ENCODE results near the gene MYH9. TPM values are rescaled to one million over a fixed set of nuclear protein-coding genes. Genes with fewer than 3 reads are reported as not detected.
A peak's percentile ranks its signal among the peaks of the same experiment; 100 is the strongest.

Gene MYH9
- total RNA-seq, 1 donor from 2014 or later: 32.2 TPM

DNA sequence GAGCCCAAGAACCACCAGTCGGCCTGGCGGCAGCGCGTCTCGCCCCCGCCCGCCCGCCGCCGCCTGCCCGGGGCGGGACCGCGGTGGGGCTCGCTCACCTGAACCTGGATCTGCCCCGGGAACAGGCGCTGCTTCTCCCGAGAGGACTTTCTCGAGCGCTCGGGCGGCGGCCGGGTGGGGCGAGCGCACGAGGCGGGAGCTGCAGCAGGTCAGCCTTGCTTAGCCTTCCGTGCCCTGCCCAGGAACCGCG lies 133 bp downstream of the MYH9 start:
- DNase-seq (ENCODE audit: low spot score in 2 of 2): no peak

DNA sequence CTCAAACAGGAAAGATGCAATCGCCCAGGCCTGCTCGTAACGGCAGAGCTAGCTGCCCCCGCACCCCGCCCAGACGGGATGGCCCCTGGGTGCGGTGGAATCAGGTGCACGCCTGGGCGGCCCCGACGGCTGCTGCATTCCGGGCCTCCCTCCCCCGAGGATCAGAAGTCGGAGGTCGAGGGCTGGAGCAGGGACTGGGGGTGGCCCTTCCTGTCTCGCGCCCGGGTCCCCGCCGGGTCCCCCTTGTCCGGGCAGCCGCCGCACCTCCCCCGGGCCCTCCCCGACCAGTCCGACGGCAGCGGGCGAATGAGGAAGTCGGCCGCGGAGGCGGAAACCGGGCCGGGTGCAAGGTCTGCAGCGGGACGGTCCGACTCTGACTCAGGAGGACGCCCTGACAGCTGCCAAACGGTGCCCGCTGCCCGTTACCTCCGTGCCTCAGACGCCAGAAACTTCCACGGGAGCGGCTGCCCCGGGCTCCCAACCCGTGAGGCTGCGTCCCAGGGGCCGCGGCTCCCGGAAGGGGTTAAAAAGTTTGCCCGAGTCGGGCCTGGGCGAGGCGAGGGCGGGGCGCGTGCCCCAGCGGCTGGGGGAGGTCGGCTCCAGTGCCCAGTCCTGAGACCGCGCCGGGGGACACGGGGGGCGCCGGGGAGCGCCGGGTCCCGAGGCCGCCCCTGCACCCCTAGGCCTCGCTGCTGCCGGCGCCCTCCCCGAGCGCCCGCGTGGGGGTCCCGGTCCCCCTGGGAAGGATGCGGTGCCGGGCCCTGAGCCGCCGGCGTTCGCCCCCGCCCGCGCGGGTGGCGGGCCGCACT lies 663 bp downstream of the MYH9 start:
- FAIRE-seq: no peak
- DNase-seq (ENCODE audit: low spot score in 2 of 2): peak in 1 of 2 donors; percentile 66

More for the DNA sequence above, 133 bp downstream of the MYH9 start:
- no peak for FAIRE-seq

DNA sequence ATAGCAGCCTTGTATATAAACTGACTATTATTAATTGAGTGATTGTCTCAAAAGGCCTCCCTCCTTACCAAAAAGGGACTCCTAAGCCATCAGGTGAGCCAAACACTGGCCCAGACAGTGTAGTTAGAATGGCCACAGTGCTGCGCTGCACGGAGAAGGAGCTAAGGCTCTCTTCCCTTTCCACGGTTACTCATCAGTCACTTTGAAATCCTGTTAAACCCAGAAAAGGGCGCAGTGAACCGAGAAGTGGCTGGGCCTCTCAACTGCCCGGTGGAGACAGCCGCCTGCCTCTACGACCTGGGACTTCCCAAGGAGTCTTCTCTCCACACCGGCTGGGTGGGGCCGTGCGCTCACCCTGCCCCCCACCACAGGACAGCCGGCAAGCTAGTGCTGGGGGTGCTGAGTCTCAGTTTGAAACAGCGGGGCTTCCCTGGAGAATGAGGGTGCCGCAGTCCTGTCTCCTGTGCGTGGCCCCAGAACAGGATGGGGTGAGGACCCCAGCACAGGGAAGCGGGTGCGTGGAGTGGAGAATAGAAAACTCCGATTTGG lies 1.3 kb downstream of the MYH9 start:
- FAIRE-seq (no peak), DNase-seq (ENCODE audit: low spot score in 2 of 2) (peak in 1 of 2 donors; percentile 41)

DNA sequence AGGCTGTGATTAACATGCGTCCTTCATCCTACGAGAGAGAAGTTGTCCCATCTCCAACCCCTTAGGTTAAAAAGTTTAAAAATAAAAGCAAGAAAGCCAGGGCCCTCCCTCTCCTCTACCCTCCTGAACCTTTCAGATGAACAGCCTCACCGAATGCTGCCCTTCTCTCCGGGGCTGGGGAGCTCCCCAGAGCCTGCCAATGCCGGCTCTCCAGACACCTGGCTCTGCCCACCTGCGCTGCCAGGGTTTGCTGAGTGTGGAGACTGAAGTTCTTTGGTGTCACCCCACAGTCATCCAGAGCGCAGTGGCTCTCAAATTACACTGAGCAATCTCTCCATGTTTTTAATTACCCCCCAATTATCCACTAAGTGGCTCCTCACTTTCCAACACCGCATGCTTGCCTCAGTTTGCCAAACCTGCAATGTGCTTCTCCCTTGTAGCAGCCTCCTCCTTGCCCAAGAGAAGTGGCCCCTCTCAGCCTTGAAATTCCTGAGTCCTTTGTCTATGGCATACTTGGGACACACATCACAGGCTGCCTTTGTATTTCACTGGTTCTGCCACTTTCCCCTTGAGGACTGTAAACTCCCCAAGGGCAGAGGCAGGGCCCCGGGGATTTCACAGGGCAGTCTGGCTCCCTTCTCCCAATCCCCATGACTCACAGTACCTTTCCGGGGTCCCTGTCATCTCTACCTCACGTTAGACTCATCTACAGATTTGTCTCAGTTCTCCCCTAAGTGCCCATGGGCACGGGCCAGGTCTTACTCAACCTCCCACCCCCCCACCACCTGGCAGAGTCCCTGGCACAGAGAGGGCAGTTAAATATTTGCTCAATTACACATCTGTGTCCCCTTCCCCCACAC lies 2.0 kb downstream of the MYH9 start:
- DNase-seq (ENCODE audit: low spot score in 2 of 2) (no peak), FAIRE-seq (no peak)

DNA sequence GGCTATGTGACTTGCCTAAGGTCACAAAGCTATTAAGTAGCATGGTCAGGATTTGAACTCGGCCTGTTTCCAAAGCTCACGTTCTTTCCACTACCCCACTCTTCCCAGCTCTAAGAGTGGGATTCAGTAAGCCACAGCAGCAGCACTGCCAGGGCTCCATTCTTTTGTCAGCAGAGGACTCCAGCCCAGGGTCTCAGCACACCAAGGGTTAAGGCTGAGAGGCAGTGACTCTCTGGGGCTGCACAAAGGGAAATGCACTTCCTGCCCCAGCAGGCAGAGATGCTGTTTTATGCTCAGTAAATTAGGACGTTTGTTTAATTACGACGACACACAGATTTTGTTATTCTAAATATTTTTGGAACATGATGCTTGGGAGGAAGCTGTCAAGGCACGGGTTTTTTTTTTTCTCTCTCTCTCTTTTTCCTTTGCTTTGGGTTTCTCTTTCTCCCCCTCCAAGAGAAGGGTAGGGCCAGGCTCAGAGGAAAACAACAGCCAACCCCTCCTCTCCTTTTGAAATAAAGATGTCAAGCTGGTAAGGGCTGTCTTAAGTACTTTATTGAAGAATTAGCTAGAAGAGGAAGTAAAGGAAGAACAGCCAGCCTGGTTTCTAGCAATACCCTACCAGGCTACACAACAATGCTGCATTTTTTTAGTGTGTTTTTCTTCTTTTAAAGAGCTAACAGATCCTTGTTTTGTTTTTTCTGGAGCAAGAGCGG lies 2.8 kb downstream of the MYH9 start:
- no peak for DNase-seq (ENCODE audit: low spot score in 2 of 2)
- FAIRE-seq: no peak

DNA sequence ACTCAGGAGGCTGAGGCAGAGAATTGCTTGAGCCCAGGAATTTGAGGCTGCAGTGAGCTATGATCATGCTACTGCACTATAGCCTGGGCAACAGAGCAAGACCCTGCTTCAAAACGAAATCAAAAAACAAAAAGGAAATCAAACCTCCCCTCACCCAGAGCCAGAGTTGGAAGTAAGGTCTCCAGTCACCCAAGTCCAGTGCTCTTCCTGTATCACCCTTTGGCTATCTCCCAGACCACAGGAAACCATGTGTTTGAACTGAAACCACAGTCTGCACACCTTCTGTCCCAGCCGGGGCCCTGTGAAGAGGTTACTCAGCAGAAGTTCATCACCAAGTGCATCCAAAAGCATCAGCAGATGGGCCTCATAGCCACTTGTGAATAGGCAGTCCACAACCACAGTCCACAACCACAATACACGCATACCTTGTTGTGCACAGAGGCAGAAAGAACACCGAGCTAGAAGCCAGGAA lies 4.6 kb downstream of the MYH9 start:
- DNase-seq (ENCODE audit: low spot score in 2 of 2) (no peak), FAIRE-seq (no peak)

DNA sequence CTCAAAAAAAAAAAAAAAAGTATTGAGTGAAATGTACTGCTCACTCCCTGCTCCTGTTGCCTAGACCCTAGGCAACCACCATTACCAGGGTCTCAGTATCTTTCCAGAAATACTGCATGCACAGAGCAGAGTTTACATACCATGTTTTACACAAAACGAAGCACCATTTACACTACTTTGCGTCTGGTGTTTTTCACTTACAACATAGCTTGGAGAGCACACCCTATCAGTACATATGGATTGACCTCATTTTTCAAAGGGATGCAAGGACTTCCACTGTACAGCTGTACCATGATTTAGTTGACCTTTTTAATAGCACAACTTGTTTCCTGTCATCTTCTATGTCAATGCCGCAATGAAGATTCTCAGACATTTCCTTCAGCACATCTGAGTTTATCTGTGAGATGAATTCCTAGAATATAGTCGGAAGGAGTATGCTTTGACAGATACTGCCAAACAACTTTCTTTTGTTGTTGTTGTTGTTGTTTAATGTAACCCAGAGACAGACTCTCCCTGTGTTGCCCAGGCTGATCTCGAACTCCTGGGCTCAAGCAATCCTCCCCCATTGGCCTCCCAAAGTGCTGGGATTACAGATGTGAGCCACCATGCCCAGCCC lies 6.1 kb downstream of the MYH9 start:
- no peak for DNase-seq (ENCODE audit: low spot score in 2 of 2)
- FAIRE-seq: no peak

DNA sequence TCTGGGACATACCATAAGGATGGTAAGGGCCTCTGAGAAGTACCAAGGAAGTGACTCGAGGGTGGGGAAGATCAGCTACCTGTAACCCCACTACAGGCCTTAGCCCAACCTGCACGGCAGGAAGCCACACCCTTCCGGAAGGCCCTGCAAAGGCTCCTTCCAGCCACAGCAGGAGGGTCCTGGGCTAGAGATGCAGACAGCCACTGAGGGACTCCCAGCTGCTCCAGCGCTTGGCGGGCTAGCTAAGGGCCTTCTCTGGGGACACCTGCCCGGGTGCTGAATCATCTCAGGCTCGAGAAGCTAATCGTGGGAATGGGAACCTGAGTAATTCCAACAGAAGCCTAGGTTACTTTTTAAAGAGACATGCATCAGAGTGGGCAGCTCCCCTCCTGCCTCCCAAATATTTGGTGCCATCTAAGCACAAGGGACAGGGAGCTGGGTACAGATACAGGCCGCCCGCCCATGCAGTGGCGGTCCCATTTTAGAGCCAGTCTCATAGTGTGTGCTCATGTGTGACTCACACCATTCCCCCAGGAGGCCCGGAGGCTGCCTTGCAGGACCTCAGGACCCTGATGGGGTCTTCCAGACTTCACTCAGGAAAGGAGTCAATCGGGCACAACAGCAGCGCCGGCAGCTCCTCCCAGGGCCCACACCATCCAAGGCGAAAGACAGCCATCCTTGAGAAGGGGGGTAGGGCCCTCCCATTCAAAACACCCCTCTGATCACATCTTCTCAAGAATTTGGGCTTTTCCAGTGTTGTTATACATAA lies 8.0 kb downstream of the MYH9 start:
- no peak for FAIRE-seq
- DNase-seq (ENCODE audit: low spot score in 2 of 2): no peak

DNA sequence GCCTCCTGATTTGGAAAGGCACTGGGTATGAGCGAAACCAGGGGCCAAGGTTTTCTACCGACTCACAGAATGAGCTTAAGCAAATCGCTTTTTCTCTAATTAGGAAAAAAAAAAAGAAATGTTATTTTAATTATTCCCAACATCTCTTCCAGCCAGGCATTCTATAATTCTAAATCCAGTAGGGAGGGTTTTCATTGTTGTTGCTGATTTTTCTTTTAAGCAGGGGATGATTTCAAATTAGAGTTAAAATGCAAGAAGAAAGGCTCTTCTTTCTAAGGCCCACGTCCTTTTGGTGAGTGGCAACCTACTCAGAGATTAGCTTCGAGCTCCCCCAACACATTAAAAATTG lies 8.9 kb downstream of the MYH9 start:
- no peak for DNase-seq (ENCODE audit: low spot score in 2 of 2)

DNA sequence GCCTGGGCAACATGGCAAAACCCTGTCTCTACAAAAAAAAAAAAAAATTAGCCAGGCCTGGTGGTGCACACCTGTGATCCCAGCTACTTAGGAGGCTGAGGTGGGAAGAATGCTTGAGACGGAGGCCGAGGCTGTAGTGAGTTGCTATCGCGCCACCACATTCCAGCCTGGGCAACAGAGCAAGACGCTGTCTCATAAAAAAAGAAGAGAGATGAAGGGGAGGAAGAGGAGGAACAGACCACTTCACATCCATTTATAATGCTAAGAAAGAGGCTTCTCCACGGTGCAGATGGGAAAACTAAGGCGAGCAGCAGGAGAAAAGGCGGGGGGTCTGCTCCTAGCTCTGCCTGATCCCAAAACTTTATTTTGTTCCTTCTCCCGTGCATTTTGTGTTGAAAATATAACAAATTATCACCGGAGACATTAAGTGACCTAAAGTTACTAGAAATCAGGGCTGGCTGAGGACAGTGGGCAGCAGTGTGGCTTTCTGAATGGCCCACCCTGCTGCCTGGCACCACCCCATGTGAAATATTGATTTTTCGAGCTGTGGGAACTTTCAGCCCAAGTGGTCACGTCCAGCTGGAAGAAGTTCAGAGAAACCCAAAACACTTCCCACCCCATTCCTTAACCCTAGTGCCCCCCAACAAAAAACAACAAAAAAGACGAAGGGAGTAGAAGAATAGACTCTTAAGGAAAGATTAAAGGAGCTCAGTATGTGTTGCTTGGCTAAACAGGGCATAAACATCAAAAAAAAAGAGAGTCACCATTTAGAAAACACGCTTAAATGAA lies 9.5 kb downstream of the MYH9 start:
- DNase-seq (ENCODE audit: low spot score in 2 of 2): no peak
- no peak for FAIRE-seq

More for the DNA sequence above, 8.9 kb downstream of the MYH9 start:
- FAIRE-seq: no peak

DNA sequence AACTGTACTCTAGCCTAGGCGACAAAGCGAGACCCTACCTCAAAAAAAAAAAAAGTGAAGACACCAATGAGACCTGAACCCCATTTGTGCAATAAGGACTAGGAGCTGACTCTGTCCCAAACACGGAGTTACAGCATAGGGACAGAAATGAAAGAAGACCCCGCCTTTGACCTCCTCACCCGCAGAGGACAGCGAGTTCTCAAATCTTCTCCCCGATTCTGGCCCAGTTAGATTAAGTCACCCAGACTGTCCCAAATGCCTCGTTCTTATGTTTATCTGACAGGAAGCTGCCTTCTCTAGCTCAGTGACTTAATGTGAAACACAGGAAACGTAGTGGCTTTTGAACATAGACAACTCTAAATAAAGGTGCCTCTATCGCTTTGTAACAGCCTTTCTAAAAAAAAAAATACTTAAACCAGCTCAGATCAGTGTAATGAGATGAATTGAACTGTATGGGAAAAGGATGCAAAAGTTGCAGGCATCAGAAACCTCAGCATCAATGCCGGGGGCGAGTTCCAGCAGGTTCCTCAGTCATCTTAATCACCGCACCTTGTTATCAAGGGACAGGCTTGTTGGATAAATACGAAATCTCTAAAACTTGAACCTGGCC lies 10.6 kb downstream of the MYH9 start:
- no peak for FAIRE-seq
- no peak for DNase-seq (ENCODE audit: low spot score in 2 of 2)

DNA sequence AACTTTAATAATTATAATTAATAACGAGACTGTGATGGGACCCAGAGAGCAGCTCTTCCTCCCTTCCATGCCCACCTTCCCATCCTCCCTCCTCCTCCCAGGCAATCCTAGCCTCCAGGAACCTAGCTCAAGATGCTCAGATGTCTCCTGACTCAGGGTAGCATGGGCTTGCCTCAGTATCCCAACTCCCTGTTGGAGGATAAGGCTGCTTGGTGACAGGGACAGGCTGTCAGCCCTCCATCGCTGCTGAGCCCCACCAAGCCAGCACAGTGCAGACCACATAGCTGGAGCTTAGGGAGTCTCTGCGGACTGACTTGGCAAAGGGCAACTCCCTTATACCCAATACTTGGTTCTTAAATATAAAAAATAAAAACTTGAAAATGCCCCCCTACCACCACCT lies 11.5 kb downstream of the MYH9 start:
- DNase-seq (ENCODE audit: low spot score in 2 of 2) (no peak), FAIRE-seq (no peak)

DNA sequence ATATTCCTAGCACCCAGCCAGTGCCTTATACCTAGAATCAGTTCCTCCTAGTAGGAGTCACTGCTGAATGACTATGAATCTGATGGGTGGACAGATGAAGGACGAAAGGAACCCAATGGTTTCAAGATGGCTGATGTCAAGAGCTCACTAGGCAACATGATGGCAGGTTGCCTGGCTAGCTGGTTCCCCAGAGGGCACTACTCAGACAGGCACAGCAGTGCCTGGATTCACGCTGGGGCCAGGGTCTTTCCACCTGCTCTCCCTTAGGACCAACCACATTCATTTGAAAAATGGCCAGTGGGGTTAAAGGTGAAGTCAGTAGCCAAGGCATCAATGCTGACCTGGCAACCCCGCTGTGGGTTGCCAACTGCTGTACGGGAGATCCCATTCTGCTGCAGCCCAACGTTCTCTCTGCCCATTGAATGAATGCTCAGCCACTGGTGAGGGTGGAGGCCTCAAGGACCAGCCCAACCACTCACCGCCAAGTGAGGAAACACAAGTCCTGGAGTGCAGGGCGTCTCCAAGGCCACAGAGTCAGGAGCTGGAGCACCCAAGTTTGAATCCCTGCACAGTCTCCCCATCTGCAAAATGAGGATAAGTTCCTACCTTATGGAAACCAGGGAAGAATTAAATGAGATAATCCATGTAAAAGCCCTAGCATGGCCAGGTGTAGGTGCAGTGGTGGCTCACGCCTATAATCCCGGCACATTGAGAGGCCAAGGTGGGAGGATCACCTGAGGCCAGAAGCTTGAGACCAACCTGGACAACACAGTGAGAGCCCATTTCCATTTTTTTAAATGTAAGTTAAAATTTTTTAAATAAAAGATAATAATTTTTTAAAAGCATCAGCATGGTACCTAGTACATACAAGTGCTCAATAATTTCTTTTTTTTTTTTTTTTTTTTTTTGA lies 12.4 kb downstream of the MYH9 start:
- FAIRE-seq (no peak), DNase-seq (ENCODE audit: low spot score in 2 of 2) (no peak)

DNA sequence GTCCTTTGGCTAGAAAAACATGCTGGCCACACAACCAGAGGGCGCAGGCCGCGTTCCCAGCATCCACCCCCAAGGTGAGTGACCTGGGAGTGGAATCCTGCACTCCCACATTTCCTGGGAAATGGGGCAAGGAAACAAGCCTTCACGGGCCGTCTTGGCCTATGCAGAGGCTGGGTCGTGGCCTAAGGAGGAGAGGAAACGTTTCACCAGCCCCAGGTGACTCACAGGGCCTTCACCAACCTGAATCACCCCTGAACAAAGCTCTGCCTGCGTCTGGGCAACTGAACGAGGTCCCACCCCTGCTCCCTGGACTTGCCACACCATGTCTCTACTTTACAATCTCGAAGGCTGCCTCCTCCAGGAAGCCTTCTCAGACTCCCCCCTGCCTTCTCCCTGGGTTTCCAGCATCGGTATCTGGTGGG lies 13.2 kb downstream of the MYH9 start:
- DNase-seq (ENCODE audit: low spot score in 2 of 2) (no peak), FAIRE-seq (no peak)

DNA sequence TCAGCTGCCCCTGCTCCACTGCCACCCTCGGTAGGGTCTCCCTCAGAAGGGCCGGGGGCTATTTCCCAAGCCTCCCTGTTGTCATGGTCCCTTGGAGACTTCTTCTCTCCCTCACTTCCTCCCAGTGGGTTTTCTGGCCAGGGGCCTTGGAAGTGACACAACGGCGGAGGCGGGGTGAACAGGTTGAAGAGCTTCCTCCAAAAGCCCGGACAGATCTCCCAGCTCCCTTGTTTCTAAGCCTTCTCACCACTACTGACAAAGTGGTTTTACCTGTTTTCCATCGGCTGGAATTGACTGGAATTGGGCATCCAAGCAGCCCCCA lies 14.5 kb downstream of the MYH9 start:
- FAIRE-seq (no peak), DNase-seq (ENCODE audit: low spot score in 2 of 2) (no peak)

DNA sequence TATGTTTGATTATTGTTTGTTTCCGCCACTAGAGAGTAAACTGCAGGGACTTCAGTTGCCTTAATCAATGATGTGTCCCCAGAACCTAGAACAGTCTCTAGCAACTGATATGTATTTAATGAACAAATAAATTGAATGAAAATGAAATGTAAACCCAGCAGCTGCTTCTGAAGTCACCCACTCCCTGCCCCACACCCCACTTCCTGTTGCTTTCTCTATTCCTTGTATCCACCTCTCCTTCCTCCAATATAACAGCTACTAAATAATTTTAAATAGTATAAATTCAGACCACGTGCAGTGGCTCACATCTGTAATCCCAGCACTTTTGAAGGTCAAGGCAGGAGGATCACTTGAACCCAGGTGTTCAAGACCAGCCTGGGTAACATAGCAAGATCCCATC lies 15.8 kb downstream of the MYH9 start:
- DNase-seq (ENCODE audit: low spot score in 2 of 2) (no peak), FAIRE-seq (no peak)

DNA sequence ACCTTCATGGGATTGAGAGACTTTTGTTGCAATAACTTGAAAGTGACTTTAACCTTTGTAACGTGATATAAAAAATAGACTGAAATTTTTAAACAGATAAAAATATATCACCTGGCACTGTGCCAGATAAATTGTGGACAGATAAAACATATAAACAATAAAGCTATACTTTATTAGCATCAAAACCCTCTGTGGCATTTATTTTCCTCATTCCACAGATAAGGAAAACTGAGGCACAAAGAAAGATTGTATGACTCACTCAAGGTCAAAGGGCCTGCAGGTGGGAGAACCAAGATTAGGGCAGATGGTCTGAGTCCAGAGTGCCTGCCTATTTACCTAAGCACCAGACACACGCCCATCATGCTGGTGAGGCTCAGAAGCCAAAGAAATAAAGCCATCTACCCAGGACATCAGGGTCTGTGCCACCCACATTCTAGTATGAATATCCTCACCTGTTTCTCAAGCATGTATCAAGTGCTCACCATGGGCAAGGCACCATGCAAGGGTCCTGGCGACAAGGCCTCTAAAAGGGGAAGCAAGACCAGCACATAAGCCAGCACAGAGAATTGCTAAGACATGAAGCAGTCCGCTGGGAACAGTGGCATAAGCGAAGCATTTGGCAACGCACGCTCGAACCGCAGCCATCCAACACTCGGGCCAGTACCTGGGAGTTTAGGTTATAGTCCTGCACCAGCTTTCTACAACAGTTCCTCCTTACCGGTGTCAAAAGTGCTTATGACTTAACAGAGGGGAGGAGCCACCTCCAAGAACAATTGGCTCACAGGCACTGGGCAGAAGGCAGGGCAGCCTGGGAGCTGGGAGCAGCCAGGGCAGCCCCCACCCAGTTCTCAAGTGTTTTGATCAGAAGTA lies 17.6 kb downstream of the MYH9 start:
- no peak for FAIRE-seq
- DNase-seq (ENCODE audit: low spot score in 2 of 2): no peak

Data from frontal cortex (tissue), 4 donors.